HCT116 (cell line): Measurements from ENCODE around the gene XKRX.

Experiments used
- CEBPB ChIP-seq: IDR thresholded peaks from 2 replicates; pipeline ENCODE4 v1.6.1; 2012; ENCODE audit warnings: low read depth
- CTCF ChIP-seq, 3 experiments: fragments of 200-600 bp in 1 of 3; sonication (generic) in 1 of 3; IDR thresholded peaks in 2 of 3; conservative IDR thresholded peaks in 1 of 3; 2 replicates each; pipeline ENCODE4 v1.5.1; 2012 to 2017; ENCODE audit warnings: low read depth in 2 of 3, low read length in 2 of 3, antibody characterized with exemption in 1 of 3, borderline replicate concordance in 1 of 3, control low read depth in 1 of 3, mild to moderate bottlenecking in 1 of 3, mixed read lengths in 1 of 3, mixed run types in 1 of 3, moderate library complexity in 1 of 3; ENCODE audit not compliant: insufficient read depth in 1 of 3
- POLR2A ChIP-seq: IDR thresholded peaks from 2 replicates; pipeline ENCODE4 v1.7.0; 2011; ENCODE audit warnings: borderline replicate concordance; ENCODE audit not compliant: insufficient read depth, insufficient read length; ENCODE audit errors: extremely low read depth
- SIN3A ChIP-seq: IDR thresholded peaks from 2 replicates; pipeline ENCODE4 v1.6.1; 2012; ENCODE audit warnings: low read depth
- TF ChIP-seq, protein P1 (sequence below): IDR thresholded peaks from 2 replicates; pipeline ENCODE4 v1.6.1; 2012; ENCODE audit warnings: low read depth

DNA sequence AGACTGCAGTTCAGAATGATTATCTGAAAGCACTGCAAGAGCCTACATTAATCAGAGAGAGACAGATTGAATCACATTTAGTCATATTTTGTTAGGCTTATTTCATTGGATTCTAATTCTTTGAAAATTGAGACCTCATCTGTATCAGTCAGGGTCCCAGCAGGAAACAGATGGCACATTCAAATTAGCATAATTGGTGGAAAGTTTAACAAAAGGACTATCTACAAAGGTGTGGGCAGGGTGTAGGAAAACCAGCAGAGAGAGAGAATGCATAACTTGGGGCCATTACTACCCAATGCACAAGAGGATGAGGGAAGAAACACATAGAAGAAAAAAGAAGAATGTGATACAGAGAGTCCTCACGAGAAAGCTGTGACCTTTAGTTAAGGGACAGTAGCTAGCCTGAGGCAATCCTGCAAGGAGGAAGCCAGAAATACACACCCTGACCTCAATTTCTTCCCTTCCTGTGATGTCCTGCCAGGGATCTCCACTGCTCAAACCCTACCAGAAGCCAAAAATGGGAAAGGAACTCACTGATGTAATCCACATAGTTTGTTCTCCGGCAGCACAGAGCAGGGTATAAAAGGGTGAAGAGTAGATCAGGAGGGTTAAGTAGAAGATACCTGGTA lies 17.7 kb upstream of the XKRX start:
- no peak for TF ChIP-seq CTCF (IDR thresholded peaks at IDR 0.05 in 2 of 3, conservative IDR thresholded peaks at IDR 0.05 in 1 of 3; ENCODE audit: borderline replicate concordance in 1 of 3, insufficient read depth in 1 of 3, low read depth in 2 of 3, low read length in 2 of 3)
- TF ChIP-seq CEBPB = no peak
- no peak for TF ChIP-seq SIN3A
- TF ChIP-seq, protein P1, sequence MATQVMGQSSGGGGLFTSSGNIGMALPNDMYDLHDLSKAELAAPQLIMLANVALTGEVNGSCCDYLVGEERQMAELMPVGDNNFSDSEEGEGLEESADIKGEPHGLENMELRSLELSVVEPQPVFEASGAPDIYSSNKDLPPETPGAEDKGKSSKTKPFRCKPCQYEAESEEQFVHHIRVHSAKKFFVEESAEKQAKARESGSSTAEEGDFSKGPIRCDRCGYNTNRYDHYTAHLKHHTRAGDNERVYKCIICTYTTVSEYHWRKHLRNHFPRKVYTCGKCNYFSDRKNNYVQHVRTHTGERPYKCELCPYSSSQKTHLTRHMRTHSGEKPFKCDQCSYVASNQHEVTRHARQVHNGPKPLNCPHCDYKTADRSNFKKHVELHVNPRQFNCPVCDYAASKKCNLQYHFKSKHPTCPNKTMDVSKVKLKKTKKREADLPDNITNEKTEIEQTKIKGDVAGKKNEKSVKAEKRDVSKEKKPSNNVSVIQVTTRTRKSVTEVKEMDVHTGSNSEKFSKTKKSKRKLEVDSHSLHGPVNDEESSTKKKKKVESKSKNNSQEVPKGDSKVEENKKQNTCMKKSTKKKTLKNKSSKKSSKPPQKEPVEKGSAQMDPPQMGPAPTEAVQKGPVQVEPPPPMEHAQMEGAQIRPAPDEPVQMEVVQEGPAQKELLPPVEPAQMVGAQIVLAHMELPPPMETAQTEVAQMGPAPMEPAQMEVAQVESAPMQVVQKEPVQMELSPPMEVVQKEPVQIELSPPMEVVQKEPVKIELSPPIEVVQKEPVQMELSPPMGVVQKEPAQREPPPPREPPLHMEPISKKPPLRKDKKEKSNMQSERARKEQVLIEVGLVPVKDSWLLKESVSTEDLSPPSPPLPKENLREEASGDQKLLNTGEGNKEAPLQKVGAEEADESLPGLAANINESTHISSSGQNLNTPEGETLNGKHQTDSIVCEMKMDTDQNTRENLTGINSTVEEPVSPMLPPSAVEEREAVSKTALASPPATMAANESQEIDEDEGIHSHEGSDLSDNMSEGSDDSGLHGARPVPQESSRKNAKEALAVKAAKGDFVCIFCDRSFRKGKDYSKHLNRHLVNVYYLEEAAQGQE = no peak
- TF ChIP-seq POLR2A = no peak
